HL-60 (cell line): Measurements from ENCODE around the gene METTL9.

Experiments used
- DNase-seq, 2 experiments: peaks; one replicate each; pipeline ENCODE4 v3.0.0-alpha.2; 2010 to 2020; ENCODE audit warnings: low read depth in 1 of 2, low spot score in 1 of 2
- H3K27ac ChIP-seq: fragments of 250-450 bp; sonication (Bioruptor Pico); replicated peaks from 2 replicates; pipeline ENCODE4 v1.5.1; 2020; ENCODE audit warnings: mild to moderate bottlenecking, moderate library complexity
- H3K27me3 ChIP-seq: fragments of 250-450 bp; sonication (Bioruptor Pico); 2 replicates; pipeline ENCODE4 v1.5.1; 2021; ENCODE audit warnings: mild to moderate bottlenecking, moderate library complexity; ENCODE audit not compliant: insufficient read depth, poor library complexity, severe bottlenecking
- H3K4me3 ChIP-seq: replicated peaks from 2 replicates; pipeline ENCODE4 v1.5.1; 2011; ENCODE audit warnings: mild to moderate bottlenecking, control low read depth, low read length; ENCODE audit not compliant: insufficient read depth
- GABPA ChIP-seq: IDR thresholded peaks from 2 replicates; pipeline ENCODE4 v1.6.1; 2012; ENCODE audit warnings: low read depth
- POLR2AphosphoS5 ChIP-seq: IDR thresholded peaks from 2 replicates; pipeline ENCODE4 v1.6.1; 2012; ENCODE audit warnings: low read depth
- SPI1 ChIP-seq: IDR thresholded peaks from 2 replicates; pipeline ENCODE4 v1.6.1; 2012; ENCODE audit warnings: low read depth, mild to moderate bottlenecking, borderline replicate concordance
- TF ChIP-seq, protein P1 (sequence below): IDR thresholded peaks from one replicate; pipeline ENCODE4 v1.5.1; 2011; ENCODE audit warnings: low read length, control low read depth, inconsistent platforms; ENCODE audit not compliant: insufficient read depth
- TF ChIP-seq, protein P2 (sequence below): IDR thresholded peaks from 2 replicates; pipeline ENCODE4 v1.6.1; 2012; ENCODE audit warnings: low read depth; ENCODE audit not compliant: insufficient replicate concordance

METTL9 gene

DNA sequence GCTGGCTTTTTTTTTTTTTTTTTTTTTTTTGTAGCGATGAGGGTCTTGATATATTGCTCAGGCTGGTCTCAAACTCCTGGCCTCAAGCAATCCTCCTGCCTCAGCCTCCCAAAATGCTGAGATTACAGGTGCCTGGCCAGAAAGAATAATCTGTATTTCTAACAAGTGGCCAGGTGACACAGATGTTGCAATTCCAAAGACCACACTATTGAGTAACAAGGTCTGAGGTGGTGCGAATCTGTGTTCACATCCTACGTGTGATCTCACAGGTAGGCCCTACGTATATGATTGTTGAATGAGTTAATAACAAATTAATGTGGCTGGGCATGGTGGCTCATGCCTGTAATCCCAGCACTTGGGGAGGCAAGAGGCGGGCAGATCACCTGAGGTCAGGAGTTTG lies 97.7 kb downstream of the METTL9 start:
- TF ChIP-seq GABPA (no peak), POLR2AphosphoS5 (no peak), SPI1 (no peak)
- TF ChIP-seq, protein P1, sequence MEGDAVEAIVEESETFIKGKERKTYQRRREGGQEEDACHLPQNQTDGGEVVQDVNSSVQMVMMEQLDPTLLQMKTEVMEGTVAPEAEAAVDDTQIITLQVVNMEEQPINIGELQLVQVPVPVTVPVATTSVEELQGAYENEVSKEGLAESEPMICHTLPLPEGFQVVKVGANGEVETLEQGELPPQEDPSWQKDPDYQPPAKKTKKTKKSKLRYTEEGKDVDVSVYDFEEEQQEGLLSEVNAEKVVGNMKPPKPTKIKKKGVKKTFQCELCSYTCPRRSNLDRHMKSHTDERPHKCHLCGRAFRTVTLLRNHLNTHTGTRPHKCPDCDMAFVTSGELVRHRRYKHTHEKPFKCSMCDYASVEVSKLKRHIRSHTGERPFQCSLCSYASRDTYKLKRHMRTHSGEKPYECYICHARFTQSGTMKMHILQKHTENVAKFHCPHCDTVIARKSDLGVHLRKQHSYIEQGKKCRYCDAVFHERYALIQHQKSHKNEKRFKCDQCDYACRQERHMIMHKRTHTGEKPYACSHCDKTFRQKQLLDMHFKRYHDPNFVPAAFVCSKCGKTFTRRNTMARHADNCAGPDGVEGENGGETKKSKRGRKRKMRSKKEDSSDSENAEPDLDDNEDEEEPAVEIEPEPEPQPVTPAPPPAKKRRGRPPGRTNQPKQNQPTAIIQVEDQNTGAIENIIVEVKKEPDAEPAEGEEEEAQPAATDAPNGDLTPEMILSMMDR, result no peak
- TF ChIP-seq, protein P2, sequence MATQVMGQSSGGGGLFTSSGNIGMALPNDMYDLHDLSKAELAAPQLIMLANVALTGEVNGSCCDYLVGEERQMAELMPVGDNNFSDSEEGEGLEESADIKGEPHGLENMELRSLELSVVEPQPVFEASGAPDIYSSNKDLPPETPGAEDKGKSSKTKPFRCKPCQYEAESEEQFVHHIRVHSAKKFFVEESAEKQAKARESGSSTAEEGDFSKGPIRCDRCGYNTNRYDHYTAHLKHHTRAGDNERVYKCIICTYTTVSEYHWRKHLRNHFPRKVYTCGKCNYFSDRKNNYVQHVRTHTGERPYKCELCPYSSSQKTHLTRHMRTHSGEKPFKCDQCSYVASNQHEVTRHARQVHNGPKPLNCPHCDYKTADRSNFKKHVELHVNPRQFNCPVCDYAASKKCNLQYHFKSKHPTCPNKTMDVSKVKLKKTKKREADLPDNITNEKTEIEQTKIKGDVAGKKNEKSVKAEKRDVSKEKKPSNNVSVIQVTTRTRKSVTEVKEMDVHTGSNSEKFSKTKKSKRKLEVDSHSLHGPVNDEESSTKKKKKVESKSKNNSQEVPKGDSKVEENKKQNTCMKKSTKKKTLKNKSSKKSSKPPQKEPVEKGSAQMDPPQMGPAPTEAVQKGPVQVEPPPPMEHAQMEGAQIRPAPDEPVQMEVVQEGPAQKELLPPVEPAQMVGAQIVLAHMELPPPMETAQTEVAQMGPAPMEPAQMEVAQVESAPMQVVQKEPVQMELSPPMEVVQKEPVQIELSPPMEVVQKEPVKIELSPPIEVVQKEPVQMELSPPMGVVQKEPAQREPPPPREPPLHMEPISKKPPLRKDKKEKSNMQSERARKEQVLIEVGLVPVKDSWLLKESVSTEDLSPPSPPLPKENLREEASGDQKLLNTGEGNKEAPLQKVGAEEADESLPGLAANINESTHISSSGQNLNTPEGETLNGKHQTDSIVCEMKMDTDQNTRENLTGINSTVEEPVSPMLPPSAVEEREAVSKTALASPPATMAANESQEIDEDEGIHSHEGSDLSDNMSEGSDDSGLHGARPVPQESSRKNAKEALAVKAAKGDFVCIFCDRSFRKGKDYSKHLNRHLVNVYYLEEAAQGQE, result no peak
- no peak overlapping the region for H3K4me3 ChIP-seq
- no peak for DNase-seq
- no peak overlapping the region for H3K27ac ChIP-seq
- H3K27me3 ChIP-seq, result no peaks in the 10 kb centered on the region

DNA sequence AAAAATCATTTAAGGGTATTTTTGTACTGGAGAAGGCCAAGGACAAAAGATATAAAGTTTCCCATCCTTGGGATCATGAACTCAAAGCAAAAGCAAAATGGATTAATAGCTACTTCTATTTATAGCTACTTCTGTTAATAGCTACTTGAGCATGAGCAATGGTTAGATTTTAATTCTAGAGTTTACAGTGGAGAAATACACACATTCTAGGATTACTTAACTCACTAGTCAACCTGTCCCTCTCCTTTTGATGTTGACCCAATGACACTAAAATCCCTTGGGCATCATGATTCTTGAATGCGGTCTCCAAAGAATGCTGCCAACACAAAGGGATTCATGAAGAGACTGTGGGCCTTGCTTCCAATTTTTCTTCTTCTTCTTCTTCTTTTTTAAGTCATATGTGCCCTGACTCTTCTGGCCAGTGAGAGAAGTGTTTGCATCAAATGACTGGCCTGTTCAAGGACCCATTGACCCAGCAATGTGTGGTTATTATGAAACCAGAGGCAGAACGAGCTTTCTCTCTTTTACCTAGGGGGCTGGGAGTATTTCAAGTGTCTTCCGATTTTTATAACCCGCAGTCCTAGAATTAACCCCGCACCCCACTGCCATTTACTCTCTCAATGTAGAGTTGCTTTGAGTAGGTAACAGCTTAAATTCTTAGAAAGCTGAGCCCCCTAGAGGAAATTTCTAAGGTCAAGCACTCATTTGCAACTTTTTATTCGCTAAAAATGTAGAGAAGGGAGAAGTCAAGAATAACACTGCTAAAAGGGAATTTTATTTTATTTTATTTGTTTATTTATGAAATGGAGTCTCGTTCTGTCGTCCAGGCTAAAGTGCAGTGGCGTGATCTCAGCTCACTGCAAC lies 99.0 kb downstream of the METTL9 start:
- H3K27me3 ChIP-seq, result no peaks in the 10 kb centered on the region
- H3K4me3 ChIP-seq, result no peak overlapping the region
- H3K27ac ChIP-seq, result no peak overlapping the region
- no peak for DNase-seq
- TF ChIP-seq GABPA (no peak), SPI1 (no peak), POLR2AphosphoS5 (no peak)
- TF ChIP-seq, protein P1, result no peak
- TF ChIP-seq, protein P2, result no peak

DNA sequence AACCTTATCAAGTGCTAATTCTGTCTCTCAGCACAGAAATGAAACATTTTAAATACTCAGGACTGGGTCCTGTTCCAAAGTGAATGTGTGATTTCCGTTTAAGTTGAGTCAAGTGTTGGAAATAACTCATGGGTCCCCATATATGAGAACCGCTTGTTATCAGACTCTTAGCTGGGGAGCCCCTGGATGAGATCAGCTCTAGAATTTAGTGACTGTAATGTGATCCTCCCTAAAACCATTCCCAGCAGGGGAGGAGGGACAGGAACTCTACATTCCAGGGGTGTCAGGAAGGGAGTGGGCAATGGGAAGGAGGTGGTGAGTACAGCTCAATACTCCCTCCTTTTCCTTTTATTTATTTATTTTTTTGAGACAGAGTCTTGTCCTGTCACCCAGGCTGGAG lies 101.9 kb downstream of the METTL9 start:
- Histone ChIP-seq H3K27me3 (peaks cover 2% of the 10 kb centered on the region), H3K4me3 (no peak overlapping the region), H3K27ac (no peak overlapping the region)
- no peak for DNase-seq
- TF ChIP-seq, protein P2, result no peak
- TF ChIP-seq POLR2AphosphoS5 (no peak), GABPA (no peak), SPI1 (no peak)
- TF ChIP-seq, protein P1, result no peak
